ENCODE data around the gene DPYD. TPM values are rescaled to one million over a fixed set of nuclear protein-coding genes. Genes with fewer than 3 reads are reported as not detected.

The DPYD gene
- total RNA-seq, 1 experiment from 2014 or later = 12.8 TPM

DNA sequence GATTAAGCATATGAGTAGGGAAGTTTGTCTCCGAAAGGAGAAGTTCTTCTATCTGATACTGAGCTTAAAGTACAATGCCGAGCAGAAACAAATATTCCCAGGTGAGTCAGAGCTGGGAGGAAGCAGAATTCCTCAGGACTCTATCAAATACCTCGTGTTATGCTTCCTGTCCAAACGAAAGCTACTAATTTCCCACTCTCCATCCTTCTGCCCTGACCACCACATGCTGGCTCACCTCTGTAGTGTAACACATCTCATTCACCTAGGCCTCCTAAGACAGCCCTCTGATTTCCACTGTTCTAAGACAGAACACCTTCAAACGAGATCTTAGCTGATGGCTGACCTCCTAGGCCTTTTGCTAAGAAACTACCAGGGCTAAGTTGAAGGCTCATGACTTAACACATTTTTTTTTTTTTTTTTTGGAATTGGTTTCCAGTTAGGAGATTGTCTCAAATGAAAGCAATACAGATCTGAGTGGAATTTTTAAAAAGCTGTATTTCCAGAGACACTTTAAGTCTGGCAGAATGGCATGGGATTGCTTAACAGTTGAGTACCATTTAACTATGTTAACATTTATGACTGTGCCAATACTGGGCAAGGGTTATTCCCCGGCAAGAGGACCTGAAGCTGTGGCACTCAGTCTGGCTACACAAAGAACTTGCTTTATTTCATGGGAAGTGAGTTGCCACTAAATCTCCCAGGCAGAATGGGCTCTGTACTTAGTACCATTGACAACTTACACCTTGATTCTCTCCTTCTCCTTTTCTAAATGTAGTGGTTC, 583.4 kb downstream of the DPYD start:
- Histone ChIP-seq H3K4me2 (ENCODE audit: low read length) (peak overlapping the region; percentile 14), H3K27me3 (ENCODE audit: low read length) (no peaks in the 10 kb centered on the region), H3K79me2 (ENCODE audit: low read length) (no peaks in the 10 kb centered on the region), H3K9me2 (replicated peaks; ENCODE audit: low read length) (no peaks in the 10 kb centered on the region), H4K20me1 (ENCODE audit: low read length) (no peaks in the 10 kb centered on the region), H2AFZ (ENCODE audit: low read length) (peak overlapping the region; percentile 68), H3K27ac (ENCODE audit: low read length) (peak overlapping the region; percentile 13; the same call in 1 of the 2 replicates), H3K36me3 (ENCODE audit: low read depth, low read length) (no peaks in the 10 kb centered on the region), H3K9me3 (ENCODE audit: low read length) (no peaks in the 10 kb centered on the region), H3F3A (ENCODE audit: low read length, unreplicated experiment) (no peaks in the 10 kb centered on the region), H3K4me1 (ENCODE audit: insufficient read depth, low read length) (peaks cover 11% of the 10 kb centered on the region), H3K9ac (ENCODE audit: low read length) (no peak overlapping the region), H3K4me3 (ENCODE audit: low read length) (no peak overlapping the region)
- peak; percentile 49 for DNase-seq
- TF ChIP-seq EZH2 (IDR thresholded peaks at IDR 0.05; ENCODE audit: low read length, unreplicated experiment) (no peak), EZH2phosphoT487 (IDR thresholded peaks at IDR 0.05; ENCODE audit: borderline replicate concordance, low read length) (no peak)
- TF ChIP-seq, protein P1, sequence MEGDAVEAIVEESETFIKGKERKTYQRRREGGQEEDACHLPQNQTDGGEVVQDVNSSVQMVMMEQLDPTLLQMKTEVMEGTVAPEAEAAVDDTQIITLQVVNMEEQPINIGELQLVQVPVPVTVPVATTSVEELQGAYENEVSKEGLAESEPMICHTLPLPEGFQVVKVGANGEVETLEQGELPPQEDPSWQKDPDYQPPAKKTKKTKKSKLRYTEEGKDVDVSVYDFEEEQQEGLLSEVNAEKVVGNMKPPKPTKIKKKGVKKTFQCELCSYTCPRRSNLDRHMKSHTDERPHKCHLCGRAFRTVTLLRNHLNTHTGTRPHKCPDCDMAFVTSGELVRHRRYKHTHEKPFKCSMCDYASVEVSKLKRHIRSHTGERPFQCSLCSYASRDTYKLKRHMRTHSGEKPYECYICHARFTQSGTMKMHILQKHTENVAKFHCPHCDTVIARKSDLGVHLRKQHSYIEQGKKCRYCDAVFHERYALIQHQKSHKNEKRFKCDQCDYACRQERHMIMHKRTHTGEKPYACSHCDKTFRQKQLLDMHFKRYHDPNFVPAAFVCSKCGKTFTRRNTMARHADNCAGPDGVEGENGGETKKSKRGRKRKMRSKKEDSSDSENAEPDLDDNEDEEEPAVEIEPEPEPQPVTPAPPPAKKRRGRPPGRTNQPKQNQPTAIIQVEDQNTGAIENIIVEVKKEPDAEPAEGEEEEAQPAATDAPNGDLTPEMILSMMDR (conservative IDR thresholded peaks at IDR 0.05; ENCODE audit: low read depth, low read length) = no peak
- ChIA-PET CTCF (no interaction called here), POLR2A (ENCODE audit: unreplicated experiment) (no interaction called here)
- intact Hi-C loops (cut with micrococcal nuclease) = no loop called here
- peak; percentile 75 for ATAC-seq
- BruUV-seq (replicated peaks) = no TSS peak

DNA sequence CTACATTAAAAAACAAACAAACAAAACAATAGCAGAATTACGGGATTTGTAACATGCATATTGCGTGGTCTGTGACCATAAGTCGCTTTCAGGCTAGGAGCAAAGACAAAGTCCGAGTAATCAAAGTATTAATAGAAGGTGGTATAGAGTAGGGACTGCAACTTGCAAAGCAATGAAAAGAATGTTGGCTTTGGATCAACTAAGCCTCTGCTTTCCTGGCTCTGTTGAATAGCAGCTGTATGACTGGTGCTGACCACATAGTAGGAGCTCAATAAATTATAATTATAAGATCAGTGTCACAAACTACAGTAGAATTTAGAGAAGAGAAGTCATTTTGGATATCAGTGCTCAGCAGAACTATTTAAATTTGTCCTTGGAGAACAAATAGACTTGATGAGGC, 586.4 kb downstream of the DPYD start:
- Histone ChIP-seq H3K27ac (ENCODE audit: low read length) (no peak overlapping the region), H3K27me3 (ENCODE audit: low read length) (no peaks in the 10 kb centered on the region), H3K4me1 (ENCODE audit: insufficient read depth, low read length) (peaks cover 11% of the 10 kb centered on the region), H3K4me3 (ENCODE audit: low read length) (no peak overlapping the region), H4K20me1 (ENCODE audit: low read length) (no peaks in the 10 kb centered on the region), H2AFZ (ENCODE audit: low read length) (no peak overlapping the region), H3K9me3 (ENCODE audit: low read length) (no peaks in the 10 kb centered on the region), H3K79me2 (ENCODE audit: low read length) (no peaks in the 10 kb centered on the region), H3K4me2 (ENCODE audit: low read length) (no peak overlapping the region), H3K36me3 (ENCODE audit: low read depth, low read length) (no peaks in the 10 kb centered on the region), H3K9ac (ENCODE audit: low read length) (no peak overlapping the region), H3K9me2 (replicated peaks; ENCODE audit: low read length) (no peaks in the 10 kb centered on the region), H3F3A (ENCODE audit: low read length, unreplicated experiment) (no peaks in the 10 kb centered on the region)
- ATAC-seq (no peak), DNase-seq (peak; percentile 33)
- intact Hi-C loops (cut with micrococcal nuclease) = no loop called here
- POLR2A ChIA-PET (ENCODE audit: unreplicated experiment) = no interaction called here
- CTCF ChIA-PET = no interaction called here
- BruUV-seq (replicated peaks) = no TSS peak
- no peak for TF ChIP-seq EZH2phosphoT487 (IDR thresholded peaks at IDR 0.05; ENCODE audit: borderline replicate concordance, low read length)
- TF ChIP-seq, protein P1 (conservative IDR thresholded peaks at IDR 0.05; ENCODE audit: low read depth, low read length) = no peak
- TF ChIP-seq EZH2 (IDR thresholded peaks at IDR 0.05; ENCODE audit: low read length, unreplicated experiment) = no peak

DNA sequence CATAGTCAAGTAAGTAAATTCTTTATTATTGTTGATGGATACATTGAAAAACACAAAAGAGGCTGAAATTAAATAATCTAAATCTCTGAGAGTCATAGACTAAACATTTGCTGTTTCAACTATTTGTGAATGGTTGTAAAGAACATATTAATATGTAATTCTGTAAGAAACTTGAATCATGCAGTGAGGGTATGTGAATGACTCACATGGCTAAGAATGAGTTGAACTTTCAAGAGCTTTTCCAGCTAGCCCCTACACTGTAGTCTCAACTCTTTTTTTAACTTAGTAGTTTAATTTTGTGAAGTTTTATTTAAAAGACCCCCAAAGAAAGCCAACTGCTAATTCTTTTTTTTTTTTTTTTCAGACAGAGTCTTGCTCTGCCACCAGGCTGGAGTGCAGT, 588.1 kb downstream of the DPYD start:
- H3K36me3 ChIP-seq (ENCODE audit: low read depth, low read length) = no peaks in the 10 kb centered on the region
- POLR2A ChIA-PET (ENCODE audit: unreplicated experiment) = no interaction called here
- TF ChIP-seq, protein P1 (conservative IDR thresholded peaks at IDR 0.05; ENCODE audit: low read depth, low read length) = no peak
- TF ChIP-seq EZH2 (IDR thresholded peaks at IDR 0.05; ENCODE audit: low read length, unreplicated experiment) (no peak), EZH2phosphoT487 (IDR thresholded peaks at IDR 0.05; ENCODE audit: borderline replicate concordance, low read length) (no peak)
- H2AFZ ChIP-seq (ENCODE audit: low read length) = no peak overlapping the region
- CTCF ChIA-PET = no interaction called here
- no peaks in the 10 kb centered on the region for H3K9me2 ChIP-seq (replicated peaks; ENCODE audit: low read length)
- H3K9ac ChIP-seq (ENCODE audit: low read length) = no peak overlapping the region
- H4K20me1 ChIP-seq (ENCODE audit: low read length) = no peaks in the 10 kb centered on the region
- no peaks in the 10 kb centered on the region for H3K27me3 ChIP-seq (ENCODE audit: low read length)
- no peaks in the 10 kb centered on the region for H3K9me3 ChIP-seq (ENCODE audit: low read length)
- no peak overlapping the region for H3K27ac ChIP-seq (ENCODE audit: low read length)
- peaks cover 10% of the 10 kb centered on the region for H3K4me1 ChIP-seq (ENCODE audit: insufficient read depth, low read length)
- no peaks in the 10 kb centered on the region for H3F3A ChIP-seq (ENCODE audit: low read length, unreplicated experiment)
- H3K4me2 ChIP-seq (ENCODE audit: low read length) = no peak overlapping the region
- no TSS peak for BruUV-seq (replicated peaks)
- ATAC-seq (peak; percentile 55), DNase-seq (peak; percentile 37)
- intact Hi-C loops (cut with micrococcal nuclease) = no loop called here
- H3K4me3 ChIP-seq (ENCODE audit: low read length) = no peak overlapping the region
- no peaks in the 10 kb centered on the region for H3K79me2 ChIP-seq (ENCODE audit: low read length)

Measured in PC-3 (cell line).